HL-60 (cell line): ENCODE measurements around the gene ANAPC13.

Experiments used
- DNase-seq, 2 experiments: peaks; one replicate each; pipeline ENCODE4 v3.0.0-alpha.2; 2010 to 2020; ENCODE audit warnings: low read depth in 1 of 2, low spot score in 1 of 2
- H3K27ac ChIP-seq: fragments of 250-450 bp; sonication (Bioruptor Pico); replicated peaks from 2 replicates; pipeline ENCODE4 v1.5.1; 2020; ENCODE audit warnings: mild to moderate bottlenecking, moderate library complexity
- H3K27me3 ChIP-seq: fragments of 250-450 bp; sonication (Bioruptor Pico); 2 replicates; pipeline ENCODE4 v1.5.1; 2021; ENCODE audit warnings: mild to moderate bottlenecking, moderate library complexity; ENCODE audit not compliant: insufficient read depth, poor library complexity, severe bottlenecking
- H3K4me3 ChIP-seq: replicated peaks from 2 replicates; pipeline ENCODE4 v1.5.1; 2011; ENCODE audit warnings: mild to moderate bottlenecking, control low read depth, low read length; ENCODE audit not compliant: insufficient read depth
- CTCF ChIP-seq: IDR thresholded peaks from one replicate; pipeline ENCODE4 v1.5.1; 2011; ENCODE audit warnings: low read length, control low read depth, inconsistent platforms; ENCODE audit not compliant: insufficient read depth
- GABPA ChIP-seq: IDR thresholded peaks from 2 replicates; pipeline ENCODE4 v1.6.1; 2012; ENCODE audit warnings: low read depth
- POLR2AphosphoS5 ChIP-seq: IDR thresholded peaks from 2 replicates; pipeline ENCODE4 v1.6.1; 2012; ENCODE audit warnings: low read depth
- REST ChIP-seq: IDR thresholded peaks from 2 replicates; pipeline ENCODE4 v1.6.1; 2012; ENCODE audit warnings: low read depth; ENCODE audit not compliant: insufficient replicate concordance
- SPI1 ChIP-seq: IDR thresholded peaks from 2 replicates; pipeline ENCODE4 v1.6.1; 2012; ENCODE audit warnings: low read depth, mild to moderate bottlenecking, borderline replicate concordance

The ANAPC13 gene

GRCh38 chr3:134453631-134454030, 32.2 kb downstream of the ANAPC13 start:
- TF ChIP-seq GABPA (no peak), REST (no peak), SPI1 (no peak), CTCF (no peak), POLR2AphosphoS5 (no peak)
- Histone ChIP-seq H3K27ac (no peak overlapping the region), H3K4me3 (no peak overlapping the region), H3K27me3 (peaks cover 7% of the 10 kb centered on the region)
- DNase-seq, result no peak

GRCh38 chr3:134449951-134450350, 35.8 kb downstream of the ANAPC13 start:
- Histone ChIP-seq H3K4me3 (no peak overlapping the region), H3K27me3 (no peaks in the 10 kb centered on the region), H3K27ac (no peak overlapping the region)
- no peak for DNase-seq
- TF ChIP-seq CTCF (no peak), GABPA (no peak), SPI1 (no peak), POLR2AphosphoS5 (no peak), REST (no peak)

GRCh38 chr3:134449277-134449676, 36.5 kb downstream of the ANAPC13 start:
- no peaks in the 10 kb centered on the region for H3K27me3 ChIP-seq
- H3K4me3 ChIP-seq, result no peak overlapping the region
- no peak overlapping the region for H3K27ac ChIP-seq
- no peak for DNase-seq
- TF ChIP-seq GABPA, result no peak
- TF ChIP-seq POLR2AphosphoS5, result no peak
- no peak for TF ChIP-seq REST
- no peak for TF ChIP-seq SPI1
- TF ChIP-seq CTCF, result no peak
